Keratinocyte (primary cell): Measurements from ENCODE around the gene GM2A. TPM values are rescaled to one million over a fixed set of nuclear protein-coding genes. Genes with fewer than 3 reads are reported as not detected.

Experiments used
- DNase-seq: peaks from one replicate; pipeline ENCODE4 v3.0.0-alpha.2; 2011; ENCODE audit warnings: low read depth, missing footprints, low spot score
- FAIRE-seq: peaks from 2 replicates; lab custom pipeline; 2011; peaks lifted over from hg19 to GRCh38; lab: Jason Lieb, UNC
- H2AFZ ChIP-seq: 2 replicates; pipeline ENCODE4 v1.6.0; 2012; ENCODE audit warnings: low read length, control low read depth, inconsistent platforms; ENCODE audit not compliant: control insufficient read depth
- H3K27ac ChIP-seq: 2 replicates; pipeline ENCODE4 v1.5.1; 2011; ENCODE audit warnings: low read length; ENCODE audit not compliant: control insufficient read depth, insufficient read depth
- H3K27me3 ChIP-seq: 3 replicates; pipeline ENCODE4 v1.6.0; 2011; ENCODE audit warnings: low read length; ENCODE audit not compliant: control insufficient read depth, insufficient read depth; ENCODE audit errors: extremely low read depth
- H3K36me3 ChIP-seq, 2 experiments: 2 replicates in 1 of 2; 3 replicates in 1 of 2; pipeline ENCODE4 v1.5.1; 2011; ENCODE audit warnings: low read length in 2 of 2, mild to moderate bottlenecking in 1 of 2; ENCODE audit not compliant: control insufficient read depth in 2 of 2, insufficient read depth in 2 of 2; ENCODE audit errors: extremely low read depth in 1 of 2
- H3K4me1 ChIP-seq: 3 replicates; pipeline ENCODE4 v1.5.1; 2011; ENCODE audit warnings: low read length; ENCODE audit not compliant: control insufficient read depth, insufficient read depth; ENCODE audit errors: extremely low read depth
- H3K4me2 ChIP-seq: 3 replicates; pipeline ENCODE4 v1.6.0; 2011; ENCODE audit warnings: low read depth, low read length; ENCODE audit not compliant: control insufficient read depth, insufficient read depth; ENCODE audit errors: extremely low read depth
- H3K4me3 ChIP-seq, 3 experiments: fragments of 200-600 bp in 1 of 3; sonication (generic) in 1 of 3; 2 replicates in 2 of 3; 3 replicates in 1 of 3; pipeline ENCODE4 v1.5.1; 2011 to 2016; ENCODE audit warnings: low read length in 3 of 3, mild to moderate bottlenecking in 3 of 3, control low read depth in 2 of 3, inconsistent platforms in 1 of 3, low read depth in 1 of 3, mixed read lengths in 1 of 3, mixed run types in 1 of 3, moderate library complexity in 1 of 3; ENCODE audit not compliant: control insufficient read depth in 2 of 3, insufficient read depth in 2 of 3; ENCODE audit errors: extremely low read depth in 1 of 3
- H3K79me2 ChIP-seq: 2 replicates; pipeline ENCODE4 v1.6.0; 2012; ENCODE audit warnings: low read length; ENCODE audit not compliant: control insufficient read depth, insufficient read depth
- H3K9ac ChIP-seq: 3 replicates; pipeline ENCODE4 v1.6.0; 2011; ENCODE audit warnings: low read length; ENCODE audit not compliant: control insufficient read depth, insufficient read depth; ENCODE audit errors: extremely low read depth
- H3K9me1 ChIP-seq: 3 replicates; pipeline ENCODE4 v1.6.0; 2011; ENCODE audit warnings: low read length; ENCODE audit not compliant: control insufficient read depth, insufficient read depth; ENCODE audit errors: extremely low read depth
- H3K9me3 ChIP-seq: 2 replicates; pipeline ENCODE4 v1.5.1; 2012; ENCODE audit warnings: low read depth, low read length; ENCODE audit not compliant: control insufficient read depth
- H4K20me1 ChIP-seq: 3 replicates; pipeline ENCODE4 v1.6.0; 2011; ENCODE audit warnings: low read length; ENCODE audit not compliant: control insufficient read depth, insufficient read depth; ENCODE audit errors: extremely low read depth
- EZH2 ChIP-seq: IDR thresholded peaks from one replicate; pipeline ENCODE4 v1.6.1; 2012; ENCODE audit warnings: inconsistent platforms, mild to moderate bottlenecking, low read length, moderate library complexity
- dilution Hi-C: fragments of 300-500 bp; cut with MboI; formaldehyde crosslinking; loops from one replicate; pipeline ENCODE4 v1.7.0; 2020; ENCODE audit warnings: low sequenced_read_pairs; ENCODE audit not compliant: extremely low pct_ligation_motif_present
- polyA plus RNA-seq, 5 experiments: library from polyadenylated mRNA; depleted of rRNA in 3 of 5; stranded (reverse) in 3 of 5; stranded (forward) in 1 of 5; unstranded in 1 of 5; fragments of >200 nt; gene quantifications; 1 replicate in 1 of 5; 2 replicates in 3 of 5; 3 replicates in 1 of 5; pipeline versions ENCODE4 v1.2.1 to v1.2.3, GENCODE V29; 2011 to 2012; ENCODE audit warnings: missing spikeins in 2 of 5, low read depth in 1 of 5, low replicate concordance in 1 of 5
- TF ChIP-seq, protein P1 (sequence below), 3 experiments: IDR thresholded peaks in 1 of 3; conservative IDR thresholded peaks in 1 of 3; optimal IDR thresholded peaks in 1 of 3; 2 replicates in 2 of 3; 3 replicates in 1 of 3; pipeline versions ENCODE3 to v1.5.1; 2011; ENCODE audit warnings: low read length in 3 of 3, mild to moderate bottlenecking in 3 of 3, moderate library complexity in 2 of 3, control low read depth in 1 of 3, inconsistent platforms in 1 of 3; ENCODE audit not compliant: insufficient read depth in 2 of 3; ENCODE audit errors: extremely low read depth in 1 of 3

GM2A gene
- polyA plus RNA-seq, 1 donor (not counting 4 experiments of a cell fraction or from before 2014, with no cell fraction given): 117 TPM

DNA sequence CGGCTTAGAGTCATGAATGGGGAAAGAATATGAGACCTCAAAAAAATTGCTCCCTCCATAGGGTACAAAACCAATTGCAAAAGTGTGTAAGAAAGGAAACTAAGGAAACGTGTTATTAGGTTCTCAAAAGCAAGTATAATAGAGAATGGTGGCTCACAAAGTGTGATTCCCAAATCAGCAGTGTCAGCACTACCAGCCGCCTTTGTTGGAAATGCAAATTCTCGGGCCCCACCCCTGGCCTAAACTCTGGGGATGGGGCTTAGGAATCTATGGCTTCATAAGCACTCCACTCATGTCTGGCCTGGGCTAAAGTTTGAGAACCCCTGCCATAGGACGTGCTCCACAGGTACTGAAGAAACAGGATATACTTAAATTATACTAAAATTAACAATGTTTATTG is 27.5 kb upstream of the GM2A start:
- H3K9me3 ChIP-seq: no peaks in the 10 kb centered on the region
- TF ChIP-seq, protein P1, sequence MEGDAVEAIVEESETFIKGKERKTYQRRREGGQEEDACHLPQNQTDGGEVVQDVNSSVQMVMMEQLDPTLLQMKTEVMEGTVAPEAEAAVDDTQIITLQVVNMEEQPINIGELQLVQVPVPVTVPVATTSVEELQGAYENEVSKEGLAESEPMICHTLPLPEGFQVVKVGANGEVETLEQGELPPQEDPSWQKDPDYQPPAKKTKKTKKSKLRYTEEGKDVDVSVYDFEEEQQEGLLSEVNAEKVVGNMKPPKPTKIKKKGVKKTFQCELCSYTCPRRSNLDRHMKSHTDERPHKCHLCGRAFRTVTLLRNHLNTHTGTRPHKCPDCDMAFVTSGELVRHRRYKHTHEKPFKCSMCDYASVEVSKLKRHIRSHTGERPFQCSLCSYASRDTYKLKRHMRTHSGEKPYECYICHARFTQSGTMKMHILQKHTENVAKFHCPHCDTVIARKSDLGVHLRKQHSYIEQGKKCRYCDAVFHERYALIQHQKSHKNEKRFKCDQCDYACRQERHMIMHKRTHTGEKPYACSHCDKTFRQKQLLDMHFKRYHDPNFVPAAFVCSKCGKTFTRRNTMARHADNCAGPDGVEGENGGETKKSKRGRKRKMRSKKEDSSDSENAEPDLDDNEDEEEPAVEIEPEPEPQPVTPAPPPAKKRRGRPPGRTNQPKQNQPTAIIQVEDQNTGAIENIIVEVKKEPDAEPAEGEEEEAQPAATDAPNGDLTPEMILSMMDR (optimal IDR thresholded peaks at IDR 0.05 in 1 of 3, IDR thresholded peaks at IDR 0.05 in 1 of 3, conservative IDR thresholded peaks at IDR 0.05 in 1 of 3; ENCODE audit: extremely low read depth in 1 of 3, insufficient read depth in 2 of 3, low read length in 3 of 3): no peak
- TF ChIP-seq EZH2: no peak
- H3K4me3 ChIP-seq: no peak overlapping the region
- H3K4me2 ChIP-seq: no peak overlapping the region
- FAIRE-seq (no peak), DNase-seq (no peak)
- no peak overlapping the region for H2AFZ ChIP-seq
- H3K9ac ChIP-seq: no peak overlapping the region
- dilution Hi-C loops: no loop called here
- peaks cover 4% of the 10 kb centered on the region for H3K4me1 ChIP-seq
- no peaks in the 10 kb centered on the region for H3K27me3 ChIP-seq
- H3K79me2 ChIP-seq: no peaks in the 10 kb centered on the region
- no peaks in the 10 kb centered on the region for H3K9me1 ChIP-seq
- no peaks in the 10 kb centered on the region for H4K20me1 ChIP-seq
- H3K36me3 ChIP-seq: no peaks in the 10 kb centered on the region
- no peak overlapping the region for H3K27ac ChIP-seq

DNA sequence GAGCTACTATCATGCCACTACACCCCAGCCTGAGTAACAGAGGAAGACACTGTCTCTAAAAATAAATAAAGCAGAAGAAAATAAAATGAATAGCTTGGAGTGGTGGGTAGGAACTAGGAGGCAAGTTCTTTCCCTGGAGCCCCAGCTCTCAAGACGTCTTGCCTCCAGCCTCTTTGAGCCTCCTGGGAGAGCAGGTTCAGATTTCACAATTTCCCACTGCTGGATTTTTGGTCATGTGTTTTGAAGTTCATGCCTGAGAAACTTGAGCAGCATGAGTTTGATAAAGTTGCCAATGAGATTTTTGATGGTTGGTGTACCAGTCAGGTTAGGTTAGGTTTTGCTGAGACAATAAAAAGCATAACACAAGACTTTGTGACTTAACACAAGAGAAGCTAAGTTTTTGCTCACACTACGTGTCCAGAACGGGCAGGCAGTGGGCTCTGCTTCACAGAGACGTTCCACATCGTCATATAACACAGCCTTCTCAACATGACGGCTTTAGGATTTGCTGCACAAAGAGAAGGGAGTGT is 25.0 kb upstream of the GM2A start:
- no peaks in the 10 kb centered on the region for H3K27me3 ChIP-seq
- H2AFZ ChIP-seq: no peak overlapping the region
- dilution Hi-C loops: no loop called here
- no peaks in the 10 kb centered on the region for H3K36me3 ChIP-seq
- no peak overlapping the region for H3K4me3 ChIP-seq
- no peak for TF ChIP-seq EZH2
- TF ChIP-seq, protein P1 (optimal IDR thresholded peaks at IDR 0.05 in 1 of 3, IDR thresholded peaks at IDR 0.05 in 1 of 3, conservative IDR thresholded peaks at IDR 0.05 in 1 of 3; ENCODE audit: extremely low read depth in 1 of 3, insufficient read depth in 2 of 3, low read length in 3 of 3): no peak
- peaks cover 4% of the 10 kb centered on the region for H3K4me1 ChIP-seq
- H3K4me2 ChIP-seq: no peak overlapping the region
- H3K9me1 ChIP-seq: no peaks in the 10 kb centered on the region
- DNase-seq: no peak
- H3K9ac ChIP-seq: no peak overlapping the region
- no peaks in the 10 kb centered on the region for H3K9me3 ChIP-seq
- H3K27ac ChIP-seq: no peak overlapping the region
- FAIRE-seq: no peak
- H3K79me2 ChIP-seq: no peaks in the 10 kb centered on the region
- H4K20me1 ChIP-seq: no peaks in the 10 kb centered on the region
